Uterus (tissue), 4 donors: ENCODE data around the gene KIAA1549. TPM values are rescaled to one million over a fixed set of nuclear protein-coding genes. Genes with fewer than 3 reads are reported as not detected.
A peak's percentile ranks its signal among the peaks of the same experiment; 100 is the strongest.
"Not testable (repeated sequence)": the region's sequence is repeated elsewhere in the genome, so short reads cannot be mapped to it uniquely, and the experiment has no call there.

Source experiments
- DNase-seq, 2 donors: peaks; one replicate each; pipeline ENCODE4 v3.0.0-alpha.2; 2019 to 2020
- H3K27ac ChIP-seq, 2 donors: fragments of 200-600 bp; sonication (generic); 1 replicate in 1 of 2; 2 replicates in 1 of 2; pipeline ENCODE4 v1.5.1; 2016 to 2018
- H3K27me3 ChIP-seq, 2 donors: fragments of 200-600 bp; sonication (generic); one replicate each; pipeline ENCODE4 v1.5.1; 2018 to 2019; ENCODE audit warnings: control low read depth in 1 of 2
- H3K36me3 ChIP-seq, 2 donors: fragments of 200-600 bp; sonication (generic); one replicate each; pipeline ENCODE4 v1.5.1; 2019; ENCODE audit warnings: control low read depth in 1 of 2
- H3K4me1 ChIP-seq, 2 donors: fragments of 200-600 bp; sonication (generic); one replicate each; pipeline ENCODE4 v1.5.1; 2018 to 2019; ENCODE audit warnings: control low read depth in 1 of 2
- H3K4me3 ChIP-seq, 2 donors: fragments of 200-600 bp; sonication (generic); 1 replicate in 1 of 2; 2 replicates in 1 of 2; pipeline ENCODE4 v1.5.1; 2018 to 2019; ENCODE audit warnings: mild to moderate bottlenecking in 1 of 2
- H3K9me3 ChIP-seq, 2 donors: fragments of 200-600 bp; sonication (generic); one replicate each; pipeline ENCODE4 v1.5.1; 2019; ENCODE audit warnings: control low read depth in 1 of 2
- POLR2A ChIP-seq, 2 donors: fragments of 450-650 bp; IDR thresholded peaks; one replicate each; pipeline ENCODE4 v1.6.1; 2016; ENCODE audit warnings: antibody characterized with exemption in 2 of 2, mild to moderate bottlenecking in 1 of 2, moderate library complexity in 1 of 2
- intact Hi-C: fragments of 100-400 bp; cut with DNase I; formaldehyde crosslinking; loops from one replicate; pipeline ENCODE4 v1.15.1; 2023; ENCODE audit warnings: low total_unique reads
- total RNA-seq, 4 donors: library from RNA; depleted of rRNA in 3 of 4; stranded (reverse); fragments of >200 nt in 3 of 4; gene quantifications; one replicate each; pipeline versions ENCODE4 v1.1.0 to v1.2.4, GENCODE V29; 2014 to 2023
- TF ChIP-seq, protein P1 (sequence below), 4 experiments: fragments of 200-600 bp in 2 of 4; fragments of 450-650 bp in 2 of 4; sonication (generic) in 2 of 4; IDR thresholded peaks; one replicate each; pipeline ENCODE4 v1.5.1; 2016 to 2019; ENCODE audit warnings: antibody characterized with exemption in 4 of 4, mild to moderate bottlenecking in 2 of 4, moderate library complexity in 1 of 4
- donor health status: DM: yes; HTN: yes; CAD: no.

KIAA1549 gene
- total RNA-seq, 4 donors from 2014 or later: 1.2 to 8.6 (median 3.8) TPM

- H3K27me3 ChIP-seq: no peaks in the 10 kb centered on the region
- DNase-seq: no peak
- no peak overlapping the region for H3K27ac ChIP-seq
- H3K9me3 ChIP-seq: no peaks in the 10 kb centered on the region
- intact Hi-C loops: no loop called here
- TF ChIP-seq, protein P1, sequence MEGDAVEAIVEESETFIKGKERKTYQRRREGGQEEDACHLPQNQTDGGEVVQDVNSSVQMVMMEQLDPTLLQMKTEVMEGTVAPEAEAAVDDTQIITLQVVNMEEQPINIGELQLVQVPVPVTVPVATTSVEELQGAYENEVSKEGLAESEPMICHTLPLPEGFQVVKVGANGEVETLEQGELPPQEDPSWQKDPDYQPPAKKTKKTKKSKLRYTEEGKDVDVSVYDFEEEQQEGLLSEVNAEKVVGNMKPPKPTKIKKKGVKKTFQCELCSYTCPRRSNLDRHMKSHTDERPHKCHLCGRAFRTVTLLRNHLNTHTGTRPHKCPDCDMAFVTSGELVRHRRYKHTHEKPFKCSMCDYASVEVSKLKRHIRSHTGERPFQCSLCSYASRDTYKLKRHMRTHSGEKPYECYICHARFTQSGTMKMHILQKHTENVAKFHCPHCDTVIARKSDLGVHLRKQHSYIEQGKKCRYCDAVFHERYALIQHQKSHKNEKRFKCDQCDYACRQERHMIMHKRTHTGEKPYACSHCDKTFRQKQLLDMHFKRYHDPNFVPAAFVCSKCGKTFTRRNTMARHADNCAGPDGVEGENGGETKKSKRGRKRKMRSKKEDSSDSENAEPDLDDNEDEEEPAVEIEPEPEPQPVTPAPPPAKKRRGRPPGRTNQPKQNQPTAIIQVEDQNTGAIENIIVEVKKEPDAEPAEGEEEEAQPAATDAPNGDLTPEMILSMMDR (IDR thresholded peaks at IDR 0.05): no peak
- TF ChIP-seq POLR2A (IDR thresholded peaks at IDR 0.05): no peak
- no peaks in the 10 kb centered on the region for H3K4me1 ChIP-seq
- no peaks in the 10 kb centered on the region for H3K36me3 ChIP-seq
- H3K4me3 ChIP-seq: no peak overlapping the region
Observed at GRCh38 chr7:138943061-138943460, 38.1 kb downstream of the KIAA1549 start.

DNA sequence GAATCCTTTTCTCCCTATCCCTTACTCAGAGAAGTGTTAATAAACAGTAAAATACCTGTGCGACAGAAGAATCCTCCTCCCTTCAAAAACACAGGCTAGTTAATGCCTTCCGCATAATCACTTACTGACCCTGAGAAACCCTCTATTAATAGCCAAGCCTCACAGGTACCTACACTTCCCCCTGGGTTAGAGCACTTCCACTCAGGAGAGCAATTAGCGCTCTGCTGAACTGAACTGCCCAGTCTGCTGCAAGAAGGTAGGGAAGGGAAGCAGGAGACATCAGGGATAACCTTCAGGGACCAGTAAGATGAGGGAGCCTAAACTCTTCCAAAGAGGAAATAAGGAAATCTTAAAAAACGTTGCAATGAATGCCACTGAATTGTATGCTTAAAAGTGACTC is 39.6 kb downstream of the KIAA1549 start:
- TF ChIP-seq, protein P1 (IDR thresholded peaks at IDR 0.05): no peak
- TF ChIP-seq POLR2A (IDR thresholded peaks at IDR 0.05): no peak
- Histone ChIP-seq H3K4me1 (no peaks in the 10 kb centered on the region), H3K27ac (no peak overlapping the region), H3K4me3 (no peak overlapping the region), H3K9me3 (no peaks in the 10 kb centered on the region), H3K27me3 (no peaks in the 10 kb centered on the region), H3K36me3 (no peaks in the 10 kb centered on the region)
- no peak for DNase-seq
- intact Hi-C loops: no loop called here

GRCh38 chr7:138940602-138941001 is 40.6 kb downstream of the KIAA1549 start:
- DNase-seq, H3K27me3 ChIP-seq, H3K36me3 ChIP-seq, H3K4me1 ChIP-seq, H3K27ac ChIP-seq, intact Hi-C loops, H3K9me3 ChIP-seq, H3K4me3 ChIP-seq: not testable (repeated sequence)

- no peak for DNase-seq
- intact Hi-C loops: no loop called here
- Histone ChIP-seq H3K4me3 (no peak overlapping the region), H3K36me3 (no peaks in the 10 kb centered on the region), H3K9me3 (no peaks in the 10 kb centered on the region), H3K27me3 (no peaks in the 10 kb centered on the region), H3K27ac (no peak overlapping the region), H3K4me1 (peaks cover 0 to 5% of the 10 kb centered on the region in 2 donors)
- TF ChIP-seq POLR2A (IDR thresholded peaks at IDR 0.05): no peak
- TF ChIP-seq, protein P1 (IDR thresholded peaks at IDR 0.05): no peak
Observed at GRCh38 chr7:138937484-138937883, 43.7 kb downstream of the KIAA1549 start.

DNA sequence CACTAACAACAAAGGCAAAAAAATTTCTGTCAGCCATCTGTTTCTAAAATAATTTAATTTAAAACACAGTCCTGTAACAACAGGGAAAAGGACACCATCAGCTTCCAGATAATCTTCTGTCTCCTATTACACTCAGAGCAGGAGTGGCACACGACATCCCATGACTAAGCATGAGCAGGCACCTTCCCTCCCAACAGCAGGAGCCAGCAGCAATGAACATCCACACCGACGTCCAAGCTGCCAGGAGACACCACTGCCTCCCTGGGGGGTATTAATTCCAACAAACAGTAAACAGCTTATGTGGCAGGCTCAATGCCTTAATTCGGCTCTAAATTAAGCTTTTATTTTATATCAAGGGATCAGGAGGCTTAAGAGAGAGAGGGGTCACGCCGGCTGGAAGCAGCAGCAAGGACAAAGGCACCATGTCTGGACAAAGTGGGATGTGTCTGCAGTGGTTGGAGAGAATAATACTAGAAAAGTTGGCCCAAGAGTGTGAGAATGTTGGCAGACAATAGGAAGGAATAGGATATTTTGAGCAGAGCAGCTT is 45.7 kb downstream of the KIAA1549 start:
- Histone ChIP-seq H3K4me1 (peaks cover 0 to 5% of the 10 kb centered on the region in 2 donors), H3K9me3 (no peaks in the 10 kb centered on the region), H3K27ac (peak overlapping the region in 1 of 2 donors; percentile 26), H3K36me3 (no peaks in the 10 kb centered on the region), H3K27me3 (no peaks in the 10 kb centered on the region), H3K4me3 (no peak overlapping the region)
- TF ChIP-seq, protein P1 (IDR thresholded peaks at IDR 0.05): no peak
- no peak for TF ChIP-seq POLR2A (IDR thresholded peaks at IDR 0.05)
- no peak for DNase-seq
- intact Hi-C loops: no loop called here

- DNase-seq: no peak
- Histone ChIP-seq H3K4me3 (no peak overlapping the region), H3K27ac (peak overlapping the region in 1 of 2 donors; percentile 26), H3K4me1 (peaks cover 0 to 5% of the 10 kb centered on the region in 2 donors), H3K27me3 (no peaks in the 10 kb centered on the region), H3K36me3 (no peaks in the 10 kb centered on the region), H3K9me3 (no peaks in the 10 kb centered on the region)
- TF ChIP-seq POLR2A (IDR thresholded peaks at IDR 0.05): no peak
- TF ChIP-seq, protein P1 (IDR thresholded peaks at IDR 0.05): no peak
- intact Hi-C loops: no loop called here
Observed at GRCh38 chr7:138934861-138935260, 46.3 kb downstream of the KIAA1549 start.
